ENCODE data around the gene NRXN3.

The NRXN3 gene

DNA sequence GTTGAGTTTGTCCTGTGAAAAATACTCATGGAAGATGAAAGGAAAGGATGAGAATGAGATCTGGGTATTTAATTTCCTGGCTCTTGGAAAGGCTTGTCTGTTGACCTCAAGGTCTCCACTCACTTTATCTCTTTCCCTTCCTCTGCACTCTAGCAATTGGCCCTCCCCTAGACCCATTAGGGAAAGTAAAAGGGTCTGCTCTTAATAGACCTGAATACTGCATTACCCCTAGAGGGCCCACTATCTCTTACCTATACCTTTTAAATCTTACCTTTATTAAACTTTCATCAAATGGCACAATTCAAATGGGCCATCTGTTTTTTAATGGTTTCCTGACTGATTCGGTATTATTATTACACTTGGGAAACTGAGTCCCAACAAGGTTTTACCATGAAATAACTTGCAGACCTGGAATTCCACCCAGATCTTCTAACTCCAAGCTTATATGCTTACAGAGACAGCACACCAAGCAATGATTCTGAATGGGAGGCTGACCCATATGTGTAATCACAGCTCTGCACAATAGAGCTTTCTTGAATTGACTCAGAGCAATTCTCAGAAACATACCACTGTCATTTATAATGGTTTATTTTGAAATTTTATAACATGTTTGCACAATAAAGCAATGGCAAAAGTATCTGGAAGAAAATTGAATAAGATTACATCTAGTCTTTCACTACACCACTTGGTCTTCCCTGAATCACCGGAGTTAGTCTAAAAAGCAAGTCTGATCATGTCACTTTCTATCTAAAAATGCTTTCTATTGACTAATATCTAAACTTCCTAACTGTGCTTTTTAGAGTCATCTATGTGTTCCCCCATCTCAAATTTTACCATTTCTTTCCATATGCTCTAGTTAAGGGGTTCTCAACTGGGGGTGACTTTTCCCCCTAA is 618.5 kb downstream of the NRXN3 start:
- no peaks in the 10 kb centered on the region for H3K27me3 Mint-ChIP-seq (ENCODE audit: low read depth)
- H3K4me3 Mint-ChIP-seq, result no peak overlapping the region
- no peaks in the 10 kb centered on the region for H3K9me3 Mint-ChIP-seq
- H3K27ac Mint-ChIP-seq, result no peak overlapping the region
- H3K36me3 Mint-ChIP-seq (ENCODE audit: low read depth), result no peaks in the 10 kb centered on the region
- no peaks in the 10 kb centered on the region for H3K4me1 Mint-ChIP-seq (ENCODE audit: low read depth)

DNA sequence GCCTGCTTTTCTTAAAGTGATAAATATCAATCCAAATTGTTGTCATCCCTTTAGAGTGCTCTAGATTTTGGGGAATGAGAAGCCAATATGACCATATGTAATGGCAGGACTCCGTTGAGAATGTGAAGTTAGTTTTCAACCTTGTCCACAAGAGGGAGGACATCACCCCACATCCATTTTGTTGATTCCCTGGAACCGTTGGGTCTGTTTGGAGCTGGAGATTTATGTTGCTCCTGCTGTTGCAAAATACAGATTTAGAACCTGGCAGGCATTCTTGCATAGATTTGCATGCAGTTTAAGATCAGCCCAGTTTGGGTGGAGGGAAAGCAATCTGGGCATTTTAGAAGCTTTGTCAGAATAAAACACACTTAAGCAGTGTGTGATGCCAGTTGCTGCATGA is 620.1 kb downstream of the NRXN3 start:
- Mint-ChIP-seq H3K27me3 (ENCODE audit: low read depth) (no peaks in the 10 kb centered on the region), H3K36me3 (ENCODE audit: low read depth) (no peaks in the 10 kb centered on the region), H3K27ac (no peak overlapping the region), H3K4me3 (no peak overlapping the region), H3K9me3 (no peaks in the 10 kb centered on the region), H3K4me1 (ENCODE audit: low read depth) (no peaks in the 10 kb centered on the region)

DNA sequence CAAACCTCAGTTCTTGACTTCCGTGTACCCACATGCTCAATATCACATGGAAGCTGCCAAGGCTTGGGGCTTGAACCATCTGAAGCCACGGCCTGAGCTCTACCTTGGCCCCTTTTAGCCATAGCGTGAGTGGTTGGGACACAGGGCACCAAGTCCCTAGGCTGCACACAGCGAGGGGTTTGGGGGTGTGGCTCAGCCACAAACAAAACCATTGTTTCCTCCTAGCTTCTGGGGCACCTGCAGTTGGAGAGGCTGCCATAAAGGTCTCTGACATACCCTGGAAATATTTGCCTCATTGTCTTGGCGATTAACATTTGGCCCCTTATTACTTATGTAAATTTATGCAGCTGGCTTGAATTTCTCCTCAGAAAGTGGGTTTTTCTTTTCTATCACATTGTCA is 628.6 kb downstream of the NRXN3 start:
- Mint-ChIP-seq H3K4me1 (ENCODE audit: low read depth) (no peaks in the 10 kb centered on the region), H3K9me3 (peaks cover 3% of the 10 kb centered on the region), H3K27me3 (ENCODE audit: low read depth) (no peaks in the 10 kb centered on the region), H3K27ac (no peak overlapping the region), H3K4me3 (no peak overlapping the region), H3K36me3 (ENCODE audit: low read depth) (no peaks in the 10 kb centered on the region)

DNA sequence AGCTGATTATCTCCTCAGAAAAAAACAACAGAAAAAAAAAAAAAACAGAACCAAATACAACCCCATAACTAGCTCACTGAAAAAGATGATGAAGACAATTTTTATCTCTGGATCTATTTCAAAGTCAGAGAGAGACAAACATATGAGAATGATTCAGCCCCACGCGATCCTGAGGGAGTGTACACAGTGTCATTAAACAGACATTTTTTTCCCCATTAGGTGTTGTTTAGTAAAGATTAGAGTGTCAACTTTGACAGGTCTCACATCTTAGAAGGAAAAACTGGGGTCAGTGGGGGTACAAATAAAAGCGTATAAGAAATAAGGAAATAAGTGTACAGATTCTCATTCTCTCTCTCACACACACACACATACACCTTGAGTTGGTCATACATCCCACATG is 635.4 kb downstream of the NRXN3 start:
- H3K27me3 Mint-ChIP-seq (ENCODE audit: low read depth), result no peaks in the 10 kb centered on the region
- H3K27ac Mint-ChIP-seq, result no peak overlapping the region
- H3K4me3 Mint-ChIP-seq, result no peak overlapping the region
- peaks cover 6% of the 10 kb centered on the region for H3K9me3 Mint-ChIP-seq
- no peaks in the 10 kb centered on the region for H3K36me3 Mint-ChIP-seq (ENCODE audit: low read depth)
- H3K4me1 Mint-ChIP-seq (ENCODE audit: low read depth), result no peaks in the 10 kb centered on the region

DNA sequence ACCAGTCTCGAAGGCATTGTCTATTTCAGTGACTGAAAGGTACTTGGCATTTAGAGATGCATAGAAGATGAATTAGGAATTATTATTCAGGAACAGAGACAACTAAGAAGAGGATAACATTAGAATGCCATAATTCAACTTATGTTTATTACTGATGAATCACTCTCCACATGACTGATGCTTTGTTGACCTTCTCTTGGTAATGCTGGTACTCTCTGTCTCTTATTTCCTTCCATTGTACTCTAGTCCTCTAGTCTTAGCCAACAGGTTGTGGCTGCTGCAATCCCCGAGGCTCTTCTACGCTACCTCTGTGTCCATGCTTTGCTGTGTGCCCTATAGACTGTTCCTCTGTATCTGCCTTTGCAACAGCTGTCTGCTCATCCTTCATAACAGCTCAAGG is 652.9 kb downstream of the NRXN3 start:
- Mint-ChIP-seq H3K9me3 (no peaks in the 10 kb centered on the region), H3K27me3 (ENCODE audit: low read depth) (no peaks in the 10 kb centered on the region), H3K4me3 (no peak overlapping the region), H3K27ac (no peak overlapping the region), H3K4me1 (ENCODE audit: low read depth) (no peaks in the 10 kb centered on the region), H3K36me3 (ENCODE audit: low read depth) (no peaks in the 10 kb centered on the region)

DNA sequence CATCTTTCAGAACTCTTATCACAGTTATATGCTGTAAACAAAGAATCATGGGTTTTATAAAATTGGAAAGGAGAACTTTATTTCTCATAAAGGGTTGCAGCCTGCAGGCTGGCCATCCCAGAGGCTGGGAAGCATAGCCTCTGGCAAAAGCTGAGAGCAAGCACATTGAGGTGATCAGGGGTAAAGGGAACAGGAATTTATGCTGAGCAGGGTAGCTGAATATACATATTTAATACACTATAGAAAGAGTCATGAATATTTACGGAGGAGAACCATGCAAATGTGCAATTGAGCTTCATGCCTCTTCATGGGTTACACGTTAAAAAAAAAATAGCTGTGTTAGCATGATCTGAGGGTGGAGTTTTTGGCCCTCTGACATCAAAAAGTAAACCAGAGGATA is 653.3 kb downstream of the NRXN3 start:
- Mint-ChIP-seq H3K9me3 (no peaks in the 10 kb centered on the region), H3K4me1 (ENCODE audit: low read depth) (no peaks in the 10 kb centered on the region), H3K4me3 (no peak overlapping the region), H3K27ac (no peak overlapping the region), H3K36me3 (ENCODE audit: low read depth) (no peaks in the 10 kb centered on the region), H3K27me3 (ENCODE audit: low read depth) (no peaks in the 10 kb centered on the region)

DNA sequence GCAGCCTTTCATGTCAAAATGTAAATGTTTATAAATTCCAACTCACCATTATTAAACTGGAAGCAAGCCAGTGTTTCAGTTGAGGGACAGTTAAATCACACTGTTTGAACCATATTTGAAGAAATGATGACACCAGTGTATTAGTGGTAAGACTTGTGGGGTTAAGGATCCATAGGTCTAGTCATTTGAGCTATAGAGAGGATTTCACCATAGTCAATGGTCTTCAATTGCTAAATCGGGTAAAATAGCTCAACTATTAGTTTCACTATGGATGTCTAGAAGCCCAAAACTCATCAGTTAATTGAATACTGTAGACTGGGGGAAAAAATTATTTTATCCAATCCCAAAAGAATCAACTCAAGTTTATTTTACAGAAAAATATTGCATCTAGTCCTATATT is 659.1 kb downstream of the NRXN3 start:
- no peak overlapping the region for H3K27ac Mint-ChIP-seq
- no peaks in the 10 kb centered on the region for H3K36me3 Mint-ChIP-seq (ENCODE audit: low read depth)
- H3K4me3 Mint-ChIP-seq, result no peak overlapping the region
- H3K9me3 Mint-ChIP-seq, result no peaks in the 10 kb centered on the region
- H3K4me1 Mint-ChIP-seq (ENCODE audit: low read depth), result no peaks in the 10 kb centered on the region
- no peaks in the 10 kb centered on the region for H3K27me3 Mint-ChIP-seq (ENCODE audit: low read depth)

DNA sequence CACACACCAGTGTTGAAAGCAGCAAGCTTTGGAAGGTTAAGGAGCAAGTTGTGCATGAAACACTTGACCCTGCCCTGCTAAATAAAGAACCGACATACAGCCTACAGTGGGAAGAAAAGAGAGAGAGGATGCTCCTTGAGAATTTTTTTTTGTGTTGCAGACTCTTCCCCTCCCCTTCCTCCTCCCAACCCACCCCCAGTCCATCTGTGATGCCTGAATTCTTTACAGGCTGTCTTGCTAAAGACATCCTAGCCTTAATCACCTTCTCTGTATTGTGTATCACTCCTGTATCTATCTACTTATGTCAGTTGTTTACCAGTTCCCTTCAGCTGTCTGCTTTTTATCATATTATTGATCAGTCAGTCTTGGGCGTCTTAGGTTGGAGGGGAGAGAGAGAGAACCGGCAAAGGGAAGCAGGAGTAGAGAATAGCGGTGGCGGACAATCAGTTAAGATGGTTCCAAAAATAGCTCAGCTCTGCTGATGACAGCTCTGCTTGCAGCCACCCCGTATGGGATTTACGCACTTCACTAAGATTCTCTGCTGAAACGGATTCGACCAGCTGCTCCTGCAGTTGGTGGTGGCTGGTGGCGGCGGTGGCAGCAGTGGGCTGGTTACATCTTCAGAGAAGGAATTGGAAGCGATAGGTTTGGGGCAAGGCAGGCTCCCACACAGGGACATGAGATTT is 664.7 kb downstream of the NRXN3 start:
- Mint-ChIP-seq H3K27me3 (ENCODE audit: low read depth) (no peaks in the 10 kb centered on the region), H3K27ac (no peak overlapping the region), H3K36me3 (ENCODE audit: low read depth) (no peaks in the 10 kb centered on the region), H3K9me3 (no peaks in the 10 kb centered on the region), H3K4me3 (no peak overlapping the region), H3K4me1 (ENCODE audit: low read depth) (no peaks in the 10 kb centered on the region)

DNA sequence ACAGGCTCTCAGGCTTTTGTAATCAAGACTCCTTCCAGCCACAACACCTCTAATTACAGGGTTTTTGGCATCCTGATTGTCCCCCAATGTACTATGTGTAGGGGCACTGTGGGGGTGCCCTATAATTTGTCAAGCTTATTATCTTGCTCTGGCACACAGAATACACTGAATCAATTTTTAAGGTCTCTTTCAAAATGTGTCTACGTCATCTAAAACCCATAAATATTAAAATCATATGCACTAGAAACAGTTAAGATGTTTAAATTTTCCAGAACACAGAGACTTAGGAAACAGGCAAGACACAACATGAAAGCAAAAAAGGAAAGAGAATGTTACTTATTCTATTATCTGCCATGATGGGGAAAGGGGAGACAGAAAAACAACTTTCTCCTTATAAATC is 665.7 kb downstream of the NRXN3 start:
- Mint-ChIP-seq H3K9me3 (no peaks in the 10 kb centered on the region), H3K36me3 (ENCODE audit: low read depth) (no peaks in the 10 kb centered on the region), H3K27me3 (ENCODE audit: low read depth) (no peaks in the 10 kb centered on the region), H3K4me3 (no peak overlapping the region), H3K27ac (no peak overlapping the region), H3K4me1 (ENCODE audit: low read depth) (no peaks in the 10 kb centered on the region)

DNA sequence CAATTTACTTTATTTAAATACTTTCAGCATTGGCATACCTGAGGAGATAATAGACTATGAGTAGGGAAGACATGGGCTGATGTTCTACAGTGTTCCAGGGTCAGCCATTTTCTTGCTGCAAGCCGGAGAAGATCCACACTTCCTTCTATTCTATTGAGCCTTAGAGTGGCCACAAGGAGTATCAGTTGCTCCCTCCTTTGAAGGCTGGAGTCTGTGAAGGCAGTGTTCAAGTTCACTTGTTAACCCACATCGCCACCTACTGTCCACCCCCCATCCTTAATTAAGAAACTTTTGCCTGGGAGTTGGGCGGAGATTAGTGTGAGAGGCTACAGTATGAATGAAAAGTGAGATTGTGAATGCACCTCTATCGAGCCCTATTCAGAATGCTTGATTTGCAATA is 666.6 kb downstream of the NRXN3 start:
- no peak overlapping the region for H3K27ac Mint-ChIP-seq
- no peaks in the 10 kb centered on the region for H3K36me3 Mint-ChIP-seq (ENCODE audit: low read depth)
- no peaks in the 10 kb centered on the region for H3K27me3 Mint-ChIP-seq (ENCODE audit: low read depth)
- no peaks in the 10 kb centered on the region for H3K9me3 Mint-ChIP-seq
- H3K4me1 Mint-ChIP-seq (ENCODE audit: low read depth), result no peaks in the 10 kb centered on the region
- no peak overlapping the region for H3K4me3 Mint-ChIP-seq

DNA sequence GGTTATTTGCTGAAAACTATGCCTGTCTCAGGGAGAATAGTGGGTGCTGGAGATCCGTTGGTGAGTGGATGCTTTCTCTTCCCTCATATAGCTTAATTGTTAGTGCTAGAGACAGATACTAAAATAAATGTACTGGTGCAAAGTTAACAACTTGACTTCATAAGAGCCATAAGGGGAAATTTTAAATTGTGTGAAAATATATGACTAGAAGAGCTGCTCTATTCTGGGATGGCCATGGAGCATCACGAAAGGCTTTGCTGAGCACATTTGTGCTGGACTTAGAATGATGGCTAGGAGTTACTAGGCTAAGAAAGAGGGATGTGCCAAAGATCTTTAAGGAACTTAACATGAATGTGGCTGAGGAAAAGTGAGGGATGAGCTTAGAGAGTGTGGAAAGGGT is 668.8 kb downstream of the NRXN3 start:
- Mint-ChIP-seq H3K4me1 (ENCODE audit: low read depth) (no peaks in the 10 kb centered on the region), H3K27ac (no peak overlapping the region), H3K4me3 (no peak overlapping the region), H3K36me3 (ENCODE audit: low read depth) (no peaks in the 10 kb centered on the region), H3K27me3 (ENCODE audit: low read depth) (no peaks in the 10 kb centered on the region), H3K9me3 (no peaks in the 10 kb centered on the region)

DNA sequence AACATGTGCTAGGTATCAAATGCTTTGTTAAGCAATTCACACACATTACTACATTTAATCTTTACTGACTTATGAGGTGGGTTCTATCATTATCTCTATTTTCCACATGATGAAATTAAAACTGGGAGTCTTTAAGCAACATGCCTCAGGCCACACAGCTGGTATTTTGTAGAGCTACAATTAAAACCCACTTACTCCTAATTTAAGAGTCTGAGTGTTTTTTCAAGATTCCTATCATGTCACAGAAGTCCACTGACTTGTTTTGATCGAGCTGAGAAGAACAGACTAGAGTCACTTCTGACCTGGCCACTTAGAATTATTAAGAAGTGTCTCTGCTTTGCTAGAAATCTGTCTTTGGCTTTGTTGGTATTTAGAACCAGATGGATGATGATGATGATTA is 670.7 kb downstream of the NRXN3 start:
- no peaks in the 10 kb centered on the region for H3K4me1 Mint-ChIP-seq (ENCODE audit: low read depth)
- H3K9me3 Mint-ChIP-seq, result no peaks in the 10 kb centered on the region
- H3K27ac Mint-ChIP-seq, result no peak overlapping the region
- H3K36me3 Mint-ChIP-seq (ENCODE audit: low read depth), result no peaks in the 10 kb centered on the region
- no peak overlapping the region for H3K4me3 Mint-ChIP-seq
- H3K27me3 Mint-ChIP-seq (ENCODE audit: low read depth), result no peaks in the 10 kb centered on the region

DNA sequence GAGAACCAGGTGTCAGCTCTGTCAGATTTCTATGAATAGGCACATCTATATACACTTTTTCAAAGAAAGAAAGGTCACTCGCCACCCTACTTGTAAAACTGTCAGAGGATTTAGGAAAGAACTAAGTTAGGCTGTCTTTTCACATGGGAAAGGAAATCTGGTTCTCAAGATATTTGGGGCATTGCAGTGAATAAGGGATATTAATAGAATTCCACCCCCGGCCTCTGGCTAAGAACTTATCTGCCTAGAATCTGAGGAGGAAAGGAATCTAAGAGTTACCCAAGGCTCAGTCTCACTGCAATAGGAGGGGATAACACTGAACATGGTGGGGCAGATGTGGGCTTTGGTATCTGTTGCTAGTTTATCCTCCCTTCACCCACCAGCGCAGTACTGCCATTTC is 677.6 kb downstream of the NRXN3 start:
- H3K27ac Mint-ChIP-seq, result no peak overlapping the region
- no peaks in the 10 kb centered on the region for H3K27me3 Mint-ChIP-seq (ENCODE audit: low read depth)
- H3K4me1 Mint-ChIP-seq (ENCODE audit: low read depth), result no peaks in the 10 kb centered on the region
- no peaks in the 10 kb centered on the region for H3K36me3 Mint-ChIP-seq (ENCODE audit: low read depth)
- H3K4me3 Mint-ChIP-seq, result no peak overlapping the region
- no peaks in the 10 kb centered on the region for H3K9me3 Mint-ChIP-seq

DNA sequence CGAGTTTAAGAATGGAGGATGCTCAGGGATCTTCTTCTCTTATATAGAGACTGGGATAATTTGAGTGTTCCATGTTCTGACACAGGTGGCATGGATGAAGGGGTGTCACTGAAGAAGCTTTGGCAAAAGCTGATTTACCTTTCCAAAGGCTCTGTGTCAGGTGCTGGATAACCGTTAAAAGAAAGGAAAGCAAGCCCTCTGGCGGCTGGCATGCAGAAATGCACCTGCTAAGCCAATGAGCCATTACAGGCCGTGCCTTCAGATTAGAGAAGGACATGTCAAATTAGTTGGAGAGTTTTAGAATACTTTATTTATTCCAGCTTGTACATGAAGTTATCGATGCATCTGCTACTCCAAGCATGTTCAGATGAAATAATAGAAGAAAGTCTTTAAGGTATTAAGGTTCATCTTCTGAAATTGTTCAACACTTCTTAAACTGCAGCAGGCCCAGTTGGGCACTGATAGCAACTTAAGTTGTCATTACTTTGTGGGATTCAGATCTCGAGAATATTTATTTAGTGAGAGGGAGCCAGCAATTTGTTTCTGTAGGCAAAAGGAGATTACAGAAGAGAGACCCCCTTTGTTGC is 678.2 kb downstream of the NRXN3 start:
- H3K4me3 Mint-ChIP-seq, result no peak overlapping the region
- H3K27me3 Mint-ChIP-seq (ENCODE audit: low read depth), result no peaks in the 10 kb centered on the region
- no peak overlapping the region for H3K27ac Mint-ChIP-seq
- H3K36me3 Mint-ChIP-seq (ENCODE audit: low read depth), result no peaks in the 10 kb centered on the region
- H3K4me1 Mint-ChIP-seq (ENCODE audit: low read depth), result no peaks in the 10 kb centered on the region
- no peaks in the 10 kb centered on the region for H3K9me3 Mint-ChIP-seq

DNA sequence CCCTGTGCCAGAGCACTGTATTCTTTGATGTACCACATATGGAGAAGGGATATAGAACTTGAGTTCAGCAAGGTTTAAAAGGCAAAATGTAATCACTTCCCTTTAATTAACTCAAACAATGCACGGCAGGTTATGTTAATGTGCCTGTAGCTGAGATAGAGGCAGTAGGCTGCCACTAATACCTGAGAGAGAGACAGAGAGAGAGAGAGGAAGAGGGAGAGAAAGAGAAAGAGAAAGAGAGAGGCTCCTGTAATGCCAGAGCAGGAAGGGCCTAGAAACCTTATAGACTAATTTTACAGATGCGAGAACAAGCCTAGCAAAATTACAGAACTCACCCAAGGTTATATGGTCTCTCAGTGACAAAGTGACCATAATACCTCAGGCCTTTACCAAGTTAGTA is 679.8 kb downstream of the NRXN3 start:
- H3K27ac Mint-ChIP-seq, result no peak overlapping the region
- no peaks in the 10 kb centered on the region for H3K36me3 Mint-ChIP-seq (ENCODE audit: low read depth)
- no peaks in the 10 kb centered on the region for H3K27me3 Mint-ChIP-seq (ENCODE audit: low read depth)
- no peaks in the 10 kb centered on the region for H3K9me3 Mint-ChIP-seq
- no peak overlapping the region for H3K4me3 Mint-ChIP-seq
- no peaks in the 10 kb centered on the region for H3K4me1 Mint-ChIP-seq (ENCODE audit: low read depth)
